OCI-LY1 (cell line): ENCODE measurements around the gene SORT1.

Experiments used
- CTCF ChIP-seq: fragments of 200-600 bp; sonication (generic), shearing (Covaris generic); IDR thresholded peaks from 2 replicates; pipeline ENCODE4 v1.5.1; 2017; ENCODE audit warnings: mild to moderate bottlenecking, antibody characterized with exemption, low read length, moderate library complexity, mixed read lengths
- EZH2 ChIP-seq: fragments of 200-600 bp; sonication (generic), shearing (Covaris generic); IDR thresholded peaks from 2 replicates; pipeline ENCODE4 v1.8.0; 2017; ENCODE audit warnings: borderline replicate concordance, mixed run types, mild to moderate bottlenecking, antibody characterized with exemption, low read length, moderate library complexity, mixed read lengths

DNA sequence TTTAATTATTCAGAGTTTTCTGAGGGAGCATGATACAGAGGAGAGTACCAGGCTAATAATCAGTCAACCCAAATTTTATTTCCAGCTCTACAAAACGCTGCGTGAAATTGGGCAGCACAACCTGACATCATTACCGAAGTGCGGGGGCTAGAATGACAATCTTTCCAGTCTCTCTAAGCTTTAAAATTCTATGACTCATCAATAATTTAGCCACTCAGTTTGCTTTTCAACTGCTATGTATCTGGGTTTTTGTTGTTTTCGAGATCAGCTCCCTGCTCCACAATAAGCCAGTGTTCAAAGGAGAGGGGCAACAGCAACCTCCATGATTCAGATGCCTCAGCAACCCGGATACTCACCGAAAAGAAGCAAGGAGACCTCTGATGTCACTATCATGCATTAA is 13.9 kb downstream of the SORT1 start:
- TF ChIP-seq CTCF (no peak), EZH2 (no peak)
